ENCODE data around the gene S1PR4. TPM values are rescaled to one million over a fixed set of nuclear protein-coding genes. Genes with fewer than 3 reads are reported as not detected.

Gene S1PR4
- total and polyA plus RNA-seq, 2 experiments from 2014 or later: not detected

DNA sequence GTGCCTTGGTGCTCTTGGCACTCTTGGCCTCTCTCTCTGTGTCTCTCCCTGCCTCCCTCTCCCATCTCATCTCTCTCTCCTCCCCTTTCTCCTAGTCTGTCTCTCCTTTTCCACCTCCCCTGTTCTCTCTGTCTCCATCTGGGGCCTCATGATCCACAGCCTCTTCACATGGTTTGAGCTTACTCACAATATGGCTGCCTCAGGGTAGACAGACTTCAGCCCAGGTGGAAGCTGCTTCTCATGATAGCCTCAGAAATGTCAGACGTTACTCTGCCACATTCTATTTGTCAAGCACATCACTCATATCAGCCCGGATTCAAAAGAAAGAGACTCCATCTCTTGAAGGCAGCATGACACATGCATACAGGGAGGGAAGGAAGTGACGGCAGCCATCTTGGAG is 18.4 kb upstream of the S1PR4 start:
- Histone ChIP-seq H3K27ac (no peak overlapping the region), H3K9me3 (ENCODE audit: low read depth) (no peaks in the 10 kb centered on the region), H3K36me3 (no peaks in the 10 kb centered on the region), H3K27me3 (peaks cover 4% of the 10 kb centered on the region), H3K4me1 (ENCODE audit: low read depth) (no peaks in the 10 kb centered on the region), H3K4me3 (no peak overlapping the region)
- TF ChIP-seq, protein P1, sequence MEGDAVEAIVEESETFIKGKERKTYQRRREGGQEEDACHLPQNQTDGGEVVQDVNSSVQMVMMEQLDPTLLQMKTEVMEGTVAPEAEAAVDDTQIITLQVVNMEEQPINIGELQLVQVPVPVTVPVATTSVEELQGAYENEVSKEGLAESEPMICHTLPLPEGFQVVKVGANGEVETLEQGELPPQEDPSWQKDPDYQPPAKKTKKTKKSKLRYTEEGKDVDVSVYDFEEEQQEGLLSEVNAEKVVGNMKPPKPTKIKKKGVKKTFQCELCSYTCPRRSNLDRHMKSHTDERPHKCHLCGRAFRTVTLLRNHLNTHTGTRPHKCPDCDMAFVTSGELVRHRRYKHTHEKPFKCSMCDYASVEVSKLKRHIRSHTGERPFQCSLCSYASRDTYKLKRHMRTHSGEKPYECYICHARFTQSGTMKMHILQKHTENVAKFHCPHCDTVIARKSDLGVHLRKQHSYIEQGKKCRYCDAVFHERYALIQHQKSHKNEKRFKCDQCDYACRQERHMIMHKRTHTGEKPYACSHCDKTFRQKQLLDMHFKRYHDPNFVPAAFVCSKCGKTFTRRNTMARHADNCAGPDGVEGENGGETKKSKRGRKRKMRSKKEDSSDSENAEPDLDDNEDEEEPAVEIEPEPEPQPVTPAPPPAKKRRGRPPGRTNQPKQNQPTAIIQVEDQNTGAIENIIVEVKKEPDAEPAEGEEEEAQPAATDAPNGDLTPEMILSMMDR (IDR thresholded peaks at IDR 0.05; ENCODE audit: low read depth, low read length): no peak
- no peak for DNase-seq (ENCODE audit: low read depth in 1 of 2, low spot score in 1 of 2)

DNA sequence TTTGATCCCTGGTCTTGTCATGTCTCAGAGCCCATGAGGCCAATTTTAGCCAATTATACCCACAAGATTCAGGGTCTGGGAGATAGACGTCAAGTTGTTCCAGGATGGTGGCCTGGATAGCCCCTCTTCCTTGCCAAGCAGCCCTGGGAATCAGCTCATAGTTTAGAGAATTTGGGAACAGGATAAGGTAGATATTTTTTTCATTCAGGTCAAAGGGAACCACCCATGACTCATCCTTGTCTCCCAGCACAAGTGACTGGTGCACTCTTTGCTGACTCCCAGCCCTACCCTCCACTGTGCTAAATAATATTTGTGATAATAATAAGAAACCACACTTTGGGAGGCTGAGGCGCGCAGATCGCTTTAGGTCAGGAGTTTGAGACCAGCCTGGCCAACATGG is 17.1 kb upstream of the S1PR4 start:
- TF ChIP-seq, protein P1 (IDR thresholded peaks at IDR 0.05; ENCODE audit: low read depth, low read length): no peak
- H3K36me3 ChIP-seq: no peaks in the 10 kb centered on the region
- H3K9me3 ChIP-seq (ENCODE audit: low read depth): no peaks in the 10 kb centered on the region
- H3K4me1 ChIP-seq (ENCODE audit: low read depth): no peaks in the 10 kb centered on the region
- peak in 1 of 2 donors; percentile 33 for DNase-seq (ENCODE audit: low read depth in 1 of 2, low spot score in 1 of 2)
- no peak overlapping the region for H3K27ac ChIP-seq
- H3K4me3 ChIP-seq: no peak overlapping the region
- H3K27me3 ChIP-seq: peaks cover 4% of the 10 kb centered on the region

DNA sequence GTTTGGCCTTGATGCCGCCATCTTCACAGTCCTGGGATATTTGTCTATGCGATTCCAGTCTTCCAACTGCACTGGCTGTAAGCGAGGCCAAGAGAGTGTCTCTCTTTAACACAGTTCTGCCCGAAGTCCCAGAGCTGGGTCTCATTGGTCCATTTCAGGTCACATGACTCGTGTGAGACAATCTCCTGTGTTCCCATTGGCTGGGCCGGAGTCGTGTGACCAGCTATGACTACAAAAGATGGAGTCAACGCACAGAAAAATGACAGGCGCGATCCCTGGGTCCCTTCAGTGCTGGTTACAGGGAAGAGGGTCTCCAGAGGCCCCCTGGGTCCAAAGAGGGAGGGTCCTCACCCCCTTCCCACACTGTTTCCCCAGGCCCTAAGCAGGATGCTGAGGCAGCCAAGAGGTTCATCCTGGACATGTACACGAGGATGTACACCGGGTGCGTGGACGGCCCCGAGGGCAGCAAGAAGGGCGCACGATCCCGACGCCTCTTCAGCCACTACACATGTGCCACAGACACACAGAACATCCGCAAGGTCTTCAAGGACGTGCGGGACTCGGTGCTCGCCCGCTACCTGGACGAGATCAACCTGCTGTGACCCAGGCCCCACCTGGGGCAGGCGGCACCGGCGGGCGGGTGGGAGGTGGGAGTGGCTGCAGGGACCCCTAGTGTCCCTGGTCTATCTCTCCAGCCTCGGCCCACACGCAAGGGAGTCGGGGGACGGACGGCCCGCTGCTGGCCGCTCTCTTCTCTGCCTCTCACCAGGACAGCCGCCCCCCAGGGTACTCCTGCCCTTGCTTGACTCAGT is 15.9 kb upstream of the S1PR4 start:
- TF ChIP-seq, protein P1 (IDR thresholded peaks at IDR 0.05; ENCODE audit: low read depth, low read length): no peak
- H3K4me1 ChIP-seq (ENCODE audit: low read depth): no peaks in the 10 kb centered on the region
- no peaks in the 10 kb centered on the region for H3K36me3 ChIP-seq
- peak in 1 of 2 donors; percentile 22 for DNase-seq (ENCODE audit: low read depth in 1 of 2, low spot score in 1 of 2)
- no peak overlapping the region for H3K4me3 ChIP-seq
- H3K27ac ChIP-seq: no peak overlapping the region
- no peaks in the 10 kb centered on the region for H3K9me3 ChIP-seq (ENCODE audit: low read depth)
- H3K27me3 ChIP-seq: peaks cover 4% of the 10 kb centered on the region

DNA sequence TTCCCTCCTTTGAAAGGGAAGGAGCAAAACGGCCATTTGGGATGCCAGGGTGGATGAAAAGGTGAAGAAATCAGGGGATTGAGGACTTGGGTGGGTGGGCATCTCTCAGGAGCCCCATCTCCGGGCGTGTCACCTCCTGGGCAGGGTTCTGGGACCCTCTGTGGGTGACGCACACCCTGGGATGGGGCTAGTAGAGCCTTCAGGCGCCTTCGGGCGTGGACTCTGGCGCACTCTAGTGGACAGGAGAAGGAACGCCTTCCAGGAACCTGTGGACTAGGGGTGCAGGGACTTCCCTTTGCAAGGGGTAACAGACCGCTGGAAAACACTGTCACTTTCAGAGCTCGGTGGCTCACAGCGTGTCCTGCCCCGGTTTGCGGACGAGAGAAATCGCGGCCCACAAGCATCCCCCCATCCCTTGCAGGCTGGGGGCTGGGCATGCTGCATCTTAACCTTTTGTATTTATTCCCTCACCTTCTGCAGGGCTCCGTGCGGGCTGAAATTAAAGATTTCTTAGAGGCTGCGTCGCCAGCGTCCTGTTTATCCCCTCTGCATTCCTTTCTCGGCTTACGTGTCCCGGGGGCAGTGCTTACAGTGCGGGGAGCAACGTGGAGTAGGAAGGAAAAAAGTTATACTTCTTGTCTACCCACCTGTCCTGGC is 15.2 kb upstream of the S1PR4 start:
- no peak overlapping the region for H3K4me3 ChIP-seq
- no peaks in the 10 kb centered on the region for H3K4me1 ChIP-seq (ENCODE audit: low read depth)
- peaks cover 4% of the 10 kb centered on the region for H3K27me3 ChIP-seq
- no peak overlapping the region for H3K27ac ChIP-seq
- peak; percentile 68 to 82 for DNase-seq (ENCODE audit: low read depth in 1 of 2, low spot score in 1 of 2)
- H3K9me3 ChIP-seq (ENCODE audit: low read depth): no peaks in the 10 kb centered on the region
- no peaks in the 10 kb centered on the region for H3K36me3 ChIP-seq
- TF ChIP-seq, protein P1 (IDR thresholded peaks at IDR 0.05; ENCODE audit: low read depth, low read length): peak; percentile 96

DNA sequence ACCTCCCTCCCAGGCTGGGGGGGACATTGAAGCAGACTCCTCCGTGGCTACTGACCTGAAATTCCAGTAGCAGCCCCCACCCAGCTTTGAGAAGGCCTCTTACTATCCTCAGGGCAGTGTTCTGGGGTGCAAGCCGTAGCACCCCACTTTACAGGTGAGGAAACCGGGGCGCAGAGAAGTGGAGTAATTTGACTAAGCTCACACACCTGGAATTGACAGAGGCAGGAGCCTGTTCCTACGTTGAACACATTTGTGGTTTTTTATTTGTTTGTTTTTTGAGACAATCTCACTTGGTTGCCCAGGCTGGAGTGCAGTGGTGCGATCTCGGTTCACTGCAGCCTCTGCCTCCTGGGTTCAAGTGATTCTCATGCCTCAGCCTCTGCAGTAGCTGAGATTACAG is 14.6 kb upstream of the S1PR4 start:
- H3K4me3 ChIP-seq: no peak overlapping the region
- DNase-seq (ENCODE audit: low read depth in 1 of 2, low spot score in 1 of 2): no peak
- TF ChIP-seq, protein P1 (IDR thresholded peaks at IDR 0.05; ENCODE audit: low read depth, low read length): no peak
- H3K9me3 ChIP-seq (ENCODE audit: low read depth): no peaks in the 10 kb centered on the region
- no peak overlapping the region for H3K27ac ChIP-seq
- H3K36me3 ChIP-seq: no peaks in the 10 kb centered on the region
- no peaks in the 10 kb centered on the region for H3K4me1 ChIP-seq (ENCODE audit: low read depth)
- peaks cover 4% of the 10 kb centered on the region for H3K27me3 ChIP-seq
